PC-9 (cell line): ENCODE measurements around the gene TUBB2B.

Source experiments
- CTCF ChIP-seq: fragments of 200-600 bp; sonication (generic); conservative IDR thresholded peaks from 2 replicates; pipeline ENCODE4 v1.6.1; 2017; ENCODE audit warnings: mixed run types, antibody characterized with exemption, mild to moderate bottlenecking, moderate library complexity
- EZH2 ChIP-seq: fragments of 200-600 bp; sonication (generic); IDR thresholded peaks from 2 replicates; pipeline ENCODE4 v1.8.0; 2017; ENCODE audit warnings: antibody characterized with exemption, low read depth

- no peak for TF ChIP-seq CTCF
- TF ChIP-seq EZH2: no peak
These were observed 34.2 kb downstream of the TUBB2B start for GRCh38 chr6:3193102-3193849.
